Psoas muscle (tissue), 8 donors: ENCODE data around the gene GOLGA5. TPM values are rescaled to one million over a fixed set of nuclear protein-coding genes. Genes with fewer than 3 reads are reported as not detected.
"Not testable (repeated sequence)": the region's sequence is repeated elsewhere in the genome, so short reads cannot be mapped to it uniquely, and the experiment has no call there.

Experiments used
- ATAC-seq, 4 donors: fragments of 200-7000 bp; cut with Tn5 transposase; one replicate each; pipeline ENCODE4 v1.9.1; 2020; ENCODE audit warnings: moderate library complexity in 3 of 4, mild to moderate bottlenecking in 2 of 4
- DNase-seq, 2 donors: peaks; one replicate each; pipeline ENCODE4 v3.0.0-alpha.2; 2020
- H3K27ac ChIP-seq: fragments of 200-600 bp; one replicate; pipeline ENCODE4 v1.8.0; 2022
- H3K27me3 ChIP-seq, 3 donors: fragments of 200-600 bp in 1 of 3; one replicate each; pipeline versions ENCODE4 v1.6.1 to v1.8.0; 2013 to 2022; ENCODE audit warnings: low read length in 2 of 3, mild to moderate bottlenecking in 2 of 3, moderate library complexity in 1 of 3; ENCODE audit not compliant: insufficient read depth in 3 of 3
- H3K36me3 ChIP-seq, 2 donors: fragments of 200-600 bp in 1 of 2; one replicate each; pipeline versions ENCODE4 v1.6.1 to v1.8.0; 2013 to 2022; ENCODE audit warnings: low read depth in 1 of 2, mild to moderate bottlenecking in 1 of 2, moderate library complexity in 1 of 2; ENCODE audit not compliant: insufficient read depth in 1 of 2
- H3K4me1 ChIP-seq: fragments of 200-600 bp; one replicate; pipeline ENCODE4 v1.8.0; 2022
- H3K4me3 ChIP-seq: fragments of 200-600 bp; one replicate; pipeline ENCODE4 v1.8.0; 2022; ENCODE audit warnings: mild to moderate bottlenecking
- H3K9me3 ChIP-seq: fragments of 200-600 bp; one replicate; pipeline ENCODE4 v1.8.0; 2022
- WGBS, 3 donors: extraction: QIAGEN DNeasy Blood & Tissue Kit; methylation state at CpG; one replicate each; pipeline versions ENCODE4 v1.1.6 to v1.1.7; 2013; 5-methylcytosine and 5-hydroxymethylcytosine counted together
- intact Hi-C, 2 donors: fragments of 100-400 bp; cut with DNase I; formaldehyde crosslinking; loops; one replicate each; pipeline versions ENCODE4 v1.11.0 to v1.14.2; 2022
- polyA plus RNA-seq, 3 donors: library from polyadenylated mRNA; stranded (reverse); fragments of 200-250 nt; gene quantifications; one replicate each; pipeline ENCODE4 v1.2.3, GENCODE V29; 2013
- total RNA-seq, 4 donors: library from RNA; stranded (reverse); fragmentation: NEBNext Ultra II Directional in 2 of 4; extraction: Animal tissue kit (Norgen Biotek cat#: 25700) in 2 of 4; gene quantifications; one replicate each; pipeline versions ENCODE4 v1.2.1 to v1.2.4, GENCODE V29; 2021 to 2023
- TF ChIP-seq, protein P1 (sequence below): fragments of 200-600 bp; IDR thresholded peaks from one replicate; pipeline ENCODE4 v1.8.0; 2022; ENCODE audit warnings: antibody characterized with exemption
- donor health status: healthy with polysubstance abuse.
- donor health status: DM: no; HTN: no; CAD: no; lungs with moderate emphysema.
- donor health status: Bipolar disorder and iron deficiency.
- donor health status: healthy.
- donor health status: DM: yes; HTN: yes; CAD: no.
- donor health status: DM: no; HTN: no; CAD: no.
- donor health status: DM: no; HTN: no; CAD: no.
- donor health status: DM: yes; HTN: yes; CAD: no.

The GOLGA5 gene
- total and polyA plus RNA-seq, 7 donors = 19.8 to 59.1 (median 23.5) TPM

DNA sequence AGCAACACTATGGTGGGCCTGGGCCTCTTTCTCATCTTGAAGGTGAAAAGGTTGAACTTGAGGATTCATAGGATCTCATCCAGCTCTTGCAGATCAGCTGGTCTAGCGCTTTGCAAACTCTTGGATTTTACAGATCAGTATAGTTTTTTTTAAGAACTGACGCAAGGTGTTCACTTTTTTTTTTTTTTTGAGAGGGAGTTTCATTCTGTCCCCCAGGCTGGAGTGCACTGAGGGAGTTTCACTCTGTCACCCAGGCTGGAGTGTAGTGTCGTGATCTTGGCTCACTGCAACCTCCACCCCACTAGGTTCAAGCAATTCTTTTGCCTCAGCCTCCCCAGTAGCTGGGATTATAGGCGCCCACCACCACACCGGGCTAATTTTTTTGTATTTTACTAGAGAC is 25.3 kb upstream of the GOLGA5 start:
- 91 to 93% (median 93%) methylated on average over 5 of the region's 5 CpGs for WGBS, 3 donors
- Histone ChIP-seq H3K27ac (no peak overlapping the region), H3K9me3 (no peaks in the 10 kb centered on the region), H3K4me1 (no peaks in the 10 kb centered on the region), H3K4me3 (no peak overlapping the region), H3K36me3 (no peaks in the 10 kb centered on the region), H3K27me3 (no peaks in the 10 kb centered on the region)
- intact Hi-C loops = no loop called here
- no peak for ATAC-seq
- TF ChIP-seq, protein P1, sequence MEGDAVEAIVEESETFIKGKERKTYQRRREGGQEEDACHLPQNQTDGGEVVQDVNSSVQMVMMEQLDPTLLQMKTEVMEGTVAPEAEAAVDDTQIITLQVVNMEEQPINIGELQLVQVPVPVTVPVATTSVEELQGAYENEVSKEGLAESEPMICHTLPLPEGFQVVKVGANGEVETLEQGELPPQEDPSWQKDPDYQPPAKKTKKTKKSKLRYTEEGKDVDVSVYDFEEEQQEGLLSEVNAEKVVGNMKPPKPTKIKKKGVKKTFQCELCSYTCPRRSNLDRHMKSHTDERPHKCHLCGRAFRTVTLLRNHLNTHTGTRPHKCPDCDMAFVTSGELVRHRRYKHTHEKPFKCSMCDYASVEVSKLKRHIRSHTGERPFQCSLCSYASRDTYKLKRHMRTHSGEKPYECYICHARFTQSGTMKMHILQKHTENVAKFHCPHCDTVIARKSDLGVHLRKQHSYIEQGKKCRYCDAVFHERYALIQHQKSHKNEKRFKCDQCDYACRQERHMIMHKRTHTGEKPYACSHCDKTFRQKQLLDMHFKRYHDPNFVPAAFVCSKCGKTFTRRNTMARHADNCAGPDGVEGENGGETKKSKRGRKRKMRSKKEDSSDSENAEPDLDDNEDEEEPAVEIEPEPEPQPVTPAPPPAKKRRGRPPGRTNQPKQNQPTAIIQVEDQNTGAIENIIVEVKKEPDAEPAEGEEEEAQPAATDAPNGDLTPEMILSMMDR = no peak
- DNase-seq = no peak

- TF ChIP-seq, protein P1 = no peak
- no peaks in the 10 kb centered on the region for H3K27me3 ChIP-seq
- H3K27ac ChIP-seq = no peak overlapping the region
- ATAC-seq (no peak), DNase-seq (no peak)
- intact Hi-C loops = no loop called here
- H3K4me1 ChIP-seq = no peaks in the 10 kb centered on the region
- WGBS, 3 donors = 76 to 88% (median 76%) methylated on average over 2 of the region's 2 CpGs
- no peak overlapping the region for H3K4me3 ChIP-seq
- no peaks in the 10 kb centered on the region for H3K9me3 ChIP-seq
- H3K36me3 ChIP-seq = no peaks in the 10 kb centered on the region
Measured at GRCh38 chr14:92770484-92770883, 23.6 kb upstream of the GOLGA5 start.

DNA sequence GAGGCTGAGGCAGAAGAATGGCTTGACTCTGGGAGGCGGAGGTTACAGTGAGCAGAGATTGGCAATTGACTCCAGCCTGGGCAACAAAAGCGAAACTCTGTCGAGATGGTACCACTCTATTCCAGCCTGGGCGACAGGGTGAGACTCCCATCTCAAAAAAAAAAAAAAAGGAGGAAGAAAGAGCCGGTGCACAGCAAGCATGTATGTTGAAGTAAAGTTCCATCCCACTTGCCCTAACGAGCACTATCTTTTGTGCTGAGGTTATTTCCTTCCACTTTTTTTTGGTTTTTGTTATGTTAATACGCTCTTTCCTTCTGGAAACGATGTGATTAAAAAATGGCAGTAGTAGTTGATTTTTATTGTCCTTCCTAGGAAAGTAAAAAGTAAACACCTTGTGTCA is 19.5 kb upstream of the GOLGA5 start:
- Histone ChIP-seq H3K4me1 (no peaks in the 10 kb centered on the region), H3K27me3 (no peaks in the 10 kb centered on the region), H3K27ac (no peak overlapping the region), H3K4me3 (no peak overlapping the region), H3K36me3 (no peaks in the 10 kb centered on the region), H3K9me3 (no peaks in the 10 kb centered on the region)
- intact Hi-C loops = no loop called here
- 80 to 83% (median 81%) methylated on average over 8 of the region's 8 CpGs for WGBS, 3 donors
- DNase-seq (no peak), ATAC-seq (no peak)
- TF ChIP-seq, protein P1 = no peak

- H3K9me3 ChIP-seq, H3K27me3 ChIP-seq, DNase-seq, H3K27ac ChIP-seq, intact Hi-C loops, H3K36me3 ChIP-seq, H3K4me3 ChIP-seq, ATAC-seq, H3K4me1 ChIP-seq: not testable (repeated sequence)
- 7 to 16% (median 10%) methylated on average over 2 of the region's 2 CpGs for WGBS, 3 donors
Measured at GRCh38 chr14:92775292-92775691, 18.8 kb upstream of the GOLGA5 start.

DNA sequence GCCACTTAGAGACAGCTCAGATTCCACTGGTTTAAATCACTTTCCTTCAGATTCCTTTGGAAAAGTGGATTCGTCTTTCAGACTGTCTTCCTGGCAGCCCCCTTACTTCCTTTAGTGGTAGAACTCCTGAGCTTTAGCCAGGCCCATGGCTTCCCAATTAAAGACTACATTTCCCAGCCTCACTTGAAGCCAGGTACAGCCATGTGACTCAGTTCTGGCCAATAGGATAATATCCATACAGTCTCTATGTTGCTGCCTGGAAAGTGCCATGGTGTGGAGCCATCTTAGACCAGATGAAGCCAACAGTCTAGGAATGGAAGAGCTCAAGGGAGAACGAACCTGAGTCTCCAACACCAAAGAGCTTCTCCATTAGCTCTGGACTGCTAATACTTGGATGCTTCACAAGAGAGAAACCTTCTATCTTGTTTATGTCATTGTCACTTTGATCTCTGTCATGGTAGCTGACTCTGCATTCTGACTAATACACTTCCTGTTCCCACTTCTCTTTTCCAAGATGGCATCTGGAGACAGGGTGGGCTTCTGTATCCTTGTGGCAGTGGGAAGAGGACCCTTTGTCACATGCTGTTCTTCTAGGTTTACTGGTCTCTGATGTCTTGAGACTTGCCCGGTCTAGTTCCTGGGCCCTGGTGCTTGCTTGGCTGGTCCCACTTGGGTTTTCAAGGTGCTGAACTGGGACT is 15.1 kb upstream of the GOLGA5 start:
- DNase-seq, H3K4me1 ChIP-seq, H3K27ac ChIP-seq, H3K36me3 ChIP-seq, H3K4me3 ChIP-seq, ATAC-seq, H3K9me3 ChIP-seq, H3K27me3 ChIP-seq, intact Hi-C loops: not testable (repeated sequence)
- 69 to 78% (median 71%) methylated on average over 2 of the region's 3 CpGs for WGBS, 3 donors
